Measurements from ENCODE around the gene C19orf81.

C19orf81 gene

GRCh38 chr19:50660088-50660366 lies 10.8 kb downstream of the C19orf81 start:
- no peak for DNase-seq

DNA sequence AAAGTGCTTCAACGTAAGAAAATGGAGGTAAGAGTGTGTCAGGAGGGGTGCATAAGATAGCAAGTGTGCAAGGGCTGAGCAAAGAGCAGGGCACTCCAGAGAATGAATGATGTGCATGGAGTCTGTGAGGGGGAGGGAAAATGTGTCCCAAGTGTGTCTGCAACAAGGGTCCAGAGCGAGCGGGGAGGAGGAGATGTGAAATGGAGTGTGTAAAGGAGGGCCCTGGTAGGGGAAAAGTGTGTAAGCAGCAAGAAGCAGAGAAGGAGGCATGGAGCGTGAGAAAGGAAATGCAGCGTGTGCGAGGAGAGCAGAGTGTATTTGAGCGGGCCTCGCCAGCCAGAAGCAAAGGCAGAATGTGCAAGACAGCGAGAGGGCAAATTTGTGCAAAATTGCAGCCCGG lies 11.8 kb downstream of the C19orf81 start:
- no peak for DNase-seq

- no peak for DNase-seq
Measured at GRCh38 chr19:50661766-50662650, 12.8 kb downstream of the C19orf81 start.

- no peak for DNase-seq
Measured at GRCh38 chr19:50662651-50663481, 13.6 kb downstream of the C19orf81 start.

DNA sequence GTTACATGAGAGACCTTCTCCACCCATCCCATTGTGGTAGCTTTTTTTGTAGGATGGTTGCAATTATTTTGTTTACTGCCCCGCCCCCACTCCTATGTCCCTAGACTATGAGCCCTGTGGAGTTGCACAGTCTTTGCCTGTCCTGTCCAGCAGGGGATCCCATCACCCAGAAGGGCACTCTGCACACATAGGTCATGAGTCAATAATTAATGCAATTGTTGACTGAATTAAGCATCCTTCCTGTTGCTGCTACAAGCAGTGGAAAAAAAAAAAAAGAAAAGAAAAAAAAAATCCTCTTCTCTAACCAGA lies 14.2 kb downstream of the C19orf81 start:
- DNase-seq, result no peak

- no peak for DNase-seq
Measured at GRCh38 chr19:50664204-50664603, 15.0 kb downstream of the C19orf81 start.

GRCh38 chr19:50666346-50667176 lies 17.3 kb downstream of the C19orf81 start:
- no peak for DNase-seq

GRCh38 chr19:50667177-50667758 lies 18.0 kb downstream of the C19orf81 start:
- no peak for DNase-seq

- DNase-seq, result no peak
Measured at GRCh38 chr19:50667759-50668231, 18.6 kb downstream of the C19orf81 start.

DNA sequence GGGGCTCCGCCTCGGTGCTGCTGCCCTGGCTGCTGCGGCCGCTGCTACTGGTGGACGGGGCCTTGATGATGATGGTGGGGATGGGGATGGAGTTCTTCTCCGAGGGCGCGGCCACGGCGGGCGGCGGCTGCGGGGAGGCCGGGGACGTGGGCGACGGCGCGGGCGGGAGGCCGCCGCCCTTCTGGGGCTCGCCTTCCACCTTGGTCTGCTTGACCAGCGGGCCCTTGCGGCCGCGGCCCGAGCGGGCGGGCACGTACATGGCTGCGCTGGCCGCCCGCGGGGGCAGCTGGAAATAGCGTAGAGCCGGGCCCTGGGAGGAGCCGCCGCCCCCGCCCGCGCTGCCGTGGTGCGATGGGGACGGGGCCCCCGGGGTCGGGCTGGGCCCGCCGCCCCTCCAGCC lies 19.2 kb downstream of the C19orf81 start:
- DNase-seq, result no peak

DNA sequence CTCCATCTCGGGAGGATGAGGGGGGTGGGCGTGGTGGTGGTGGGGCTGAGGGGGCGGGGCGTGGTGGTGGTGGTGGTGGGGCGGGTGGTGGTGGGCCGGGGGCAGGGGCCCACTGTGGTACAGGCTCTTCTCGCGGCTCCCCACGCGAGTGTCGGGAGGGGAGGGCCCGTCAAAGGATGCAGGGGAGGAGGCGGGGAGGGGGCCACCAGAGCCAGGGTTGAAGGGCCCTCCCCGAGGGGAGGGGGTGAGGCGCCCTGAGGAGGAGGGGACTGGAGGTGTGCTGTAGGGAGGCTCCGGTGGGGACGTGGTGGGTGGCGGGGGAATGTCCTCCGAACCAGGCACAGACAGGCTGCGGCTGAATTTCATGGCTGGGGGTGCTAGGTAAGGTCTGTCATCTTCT lies 19.6 kb downstream of the C19orf81 start:
- no peak for DNase-seq

DNA sequence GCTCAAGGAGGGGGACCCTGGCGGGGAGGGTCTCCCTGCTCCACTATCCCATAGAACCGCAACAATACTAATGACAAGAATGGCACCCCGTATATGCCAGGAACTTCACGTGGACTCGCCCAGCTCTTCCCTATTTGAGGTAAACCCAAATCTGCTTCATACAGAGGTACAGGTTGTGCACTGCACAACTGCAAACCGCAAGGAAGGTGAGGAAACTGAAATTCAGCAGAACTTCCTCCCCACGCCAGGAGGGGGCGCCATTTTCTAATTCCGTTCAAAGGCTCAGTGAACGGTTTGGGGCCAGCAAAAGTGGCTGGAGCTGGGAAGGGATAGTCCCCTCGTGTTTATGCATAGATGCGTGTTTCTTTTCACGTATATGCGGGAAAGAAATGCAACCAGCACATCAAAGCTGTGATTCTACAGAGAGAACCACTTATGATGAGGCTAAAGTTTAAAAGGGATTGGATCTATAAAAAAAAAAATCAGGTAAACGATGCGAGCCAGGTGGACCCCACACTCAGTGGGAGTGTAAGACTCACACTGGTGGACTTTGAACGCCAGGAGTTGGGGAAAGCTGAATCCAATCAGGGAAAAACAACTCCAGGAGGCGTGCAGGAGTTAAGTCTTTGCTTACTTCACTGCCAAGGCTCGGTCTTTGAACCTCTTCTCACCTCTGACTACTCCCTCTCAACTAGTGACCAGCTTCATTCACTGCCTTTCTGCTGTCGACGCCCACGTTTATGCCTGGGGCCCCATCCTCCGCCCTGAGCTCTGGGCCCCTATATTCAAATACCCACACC lies 20.3 kb downstream of the C19orf81 start:
- no peak for DNase-seq

DNA sequence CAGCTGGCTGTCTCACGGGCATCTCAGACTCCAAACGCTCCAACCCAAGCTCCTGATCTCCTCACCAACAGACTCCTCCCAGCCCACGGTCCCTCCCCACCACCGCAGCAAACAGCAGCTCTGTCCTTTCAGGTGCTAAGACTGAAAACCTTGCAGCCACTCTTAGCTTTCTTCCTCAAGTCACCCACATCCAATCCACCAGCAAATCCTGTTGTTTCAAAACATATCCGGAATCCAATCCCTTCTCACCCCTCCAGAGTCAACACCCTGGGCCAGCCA lies 20.8 kb downstream of the C19orf81 start:
- DNase-seq, result no peak

DNA sequence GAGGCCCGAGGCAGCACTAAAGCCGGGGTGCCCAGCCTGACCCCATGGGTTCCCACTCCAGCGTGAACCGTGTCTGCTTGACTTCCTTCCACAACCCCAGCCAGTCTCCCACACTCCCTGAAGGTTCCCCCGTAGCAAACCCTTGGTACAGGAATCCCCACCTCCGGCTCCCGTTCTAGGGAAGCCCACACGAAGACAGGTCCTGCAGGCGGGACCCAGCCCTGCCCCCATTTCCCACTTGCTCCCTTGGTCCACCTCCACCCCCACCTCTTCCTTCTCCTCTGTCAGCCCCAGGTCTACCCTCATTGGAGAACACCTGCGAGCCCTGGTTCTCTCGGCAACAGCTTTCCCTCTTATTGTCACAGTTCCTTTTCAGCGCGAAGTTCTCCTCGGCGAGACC lies 23.9 kb downstream of the C19orf81 start:
- DNase-seq, result no peak

DNA sequence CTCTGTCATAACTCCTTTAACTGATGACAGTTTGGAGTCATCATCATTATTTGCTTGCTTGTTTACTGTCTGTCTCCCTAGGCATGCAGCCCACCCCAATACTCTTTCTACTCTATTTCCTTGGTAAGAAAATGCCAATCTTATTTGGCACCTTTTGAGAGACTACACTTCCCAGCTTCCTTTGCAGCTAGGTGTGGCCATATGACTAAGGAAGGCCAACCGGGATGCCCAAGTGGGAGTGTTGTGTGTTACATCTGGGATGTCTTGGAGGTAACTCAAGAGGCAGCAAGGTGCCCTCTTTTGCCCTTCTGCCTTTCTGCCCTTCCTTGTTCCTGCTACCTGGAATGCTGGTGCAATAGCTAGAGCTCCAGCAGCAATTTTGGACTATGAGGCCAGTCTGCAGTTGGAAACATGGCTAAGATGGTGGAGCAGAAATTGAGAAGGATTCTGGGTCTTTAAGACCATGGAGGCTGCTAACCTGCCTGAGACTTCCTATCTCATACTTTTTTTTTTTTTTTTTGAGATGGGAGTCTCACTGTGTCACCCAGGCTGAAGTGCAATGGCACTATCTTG lies 27.5 kb downstream of the C19orf81 start:
- DNase-seq, result no peak

GRCh38 chr19:50677636-50678035 lies 28.4 kb downstream of the C19orf81 start:
- no peak for DNase-seq

- DNase-seq, result no peak
Measured at GRCh38 chr19:50678323-50678722, 29.1 kb downstream of the C19orf81 start.

GRCh38 chr19:50679177-50680125 lies 30.2 kb downstream of the C19orf81 start:
- DNase-seq, result peak; percentile 81

GRCh38 chr19:50686310-50687032 lies 37.2 kb downstream of the C19orf81 start:
- DNase-seq, result no peak

- DNase-seq, result no peak
Measured at GRCh38 chr19:50688766-50689165, 39.5 kb downstream of the C19orf81 start.
